GM21576 (cell line): Measurements from ENCODE around the gene RNF7.
"Not testable (repeated sequence)": the region's sequence is repeated elsewhere in the genome, so short reads cannot be mapped to it uniquely, and the experiment has no call there.

ENCODE experiments used
- ATAC-seq: cut with Tn5 transposase; IDR thresholded peaks from one replicate; pipeline ENCODE4 v1.9.1; 2021; ENCODE audit warnings: mild to moderate bottlenecking, moderate library complexity; ENCODE audit not compliant: unreplicated experiment

The RNF7 gene

GRCh38 chr3:141777957-141778813 is 40.1 kb downstream of the RNF7 start:
- no peak for ATAC-seq

GRCh38 chr3:141779667-141780066 is 41.6 kb downstream of the RNF7 start:
- no peak for ATAC-seq

GRCh38 chr3:141782386-141782932 is 44.4 kb downstream of the RNF7 start:
- no peak for ATAC-seq

GRCh38 chr3:141783632-141784031 is 45.5 kb downstream of the RNF7 start:
- ATAC-seq = no peak

- ATAC-seq = no peak
Observed at GRCh38 chr3:141784096-141784495, 46.0 kb downstream of the RNF7 start.

GRCh38 chr3:141784531-141784930 is 46.4 kb downstream of the RNF7 start:
- no peak for ATAC-seq

- ATAC-seq = no peak
Observed at GRCh38 chr3:141788149-141788548, 50.1 kb downstream of the RNF7 start.

- not testable (repeated sequence) for ATAC-seq
Observed at GRCh38 chr3:141788750-141789149, 50.7 kb downstream of the RNF7 start.

- ATAC-seq = no peak
Observed at GRCh38 chr3:141789281-141789680, 51.2 kb downstream of the RNF7 start.

GRCh38 chr3:141790171-141790570 is 52.1 kb downstream of the RNF7 start:
- no peak for ATAC-seq

GRCh38 chr3:141792495-141792894 is 54.4 kb downstream of the RNF7 start:
- no peak for ATAC-seq

GRCh38 chr3:141793476-141794260 is 55.6 kb downstream of the RNF7 start:
- no peak for ATAC-seq

GRCh38 chr3:141795276-141795675 is 57.2 kb downstream of the RNF7 start:
- no peak for ATAC-seq

GRCh38 chr3:141795741-141796080 is 57.6 kb downstream of the RNF7 start:
- ATAC-seq = no peak

GRCh38 chr3:141796081-141796888 is 58.2 kb downstream of the RNF7 start:
- peak; percentile 95 for ATAC-seq
